SK-N-SH (cell line): ENCODE results near the gene KRT6B. TPM values are rescaled to one million over a fixed set of nuclear protein-coding genes. Genes with fewer than 3 reads are reported as not detected.
"Not testable (repeated sequence)": the region's sequence is repeated elsewhere in the genome, so short reads cannot be mapped to it uniquely, and the experiment has no call there.

Source experiments
- CTCF ChIA-PET: fragments of 300-600, 350-600 bp; formaldehyde crosslinking; extraction: SDS; loops from one replicate; lab custom pipeline; 2021; lab: Yijun Ruan, JAX
- POLR2A ChIA-PET: fragments of 350-600 bp; sonication (Branson Sonifier 250); formaldehyde crosslinking; extraction: SDS; loops from one replicate; lab custom pipeline; 2020; ENCODE audit warnings: antibody characterized with exemption, inconsistent platforms; lab: Yijun Ruan, JAX
- DNase-seq: peaks from one replicate; pipeline ENCODE4 v3.0.0; 2012
- H2AFZ ChIP-seq: fragments of 200-600 bp; sonication (generic); 2 replicates; pipeline ENCODE4 v1.8.1; 2016; ENCODE audit warnings: antibody characterized with exemption, mild to moderate bottlenecking, low read depth
- H3F3A ChIP-seq: fragments of 200-600 bp; sonication (generic); replicated peaks from 2 replicates; pipeline ENCODE3; 2016; ENCODE audit warnings: antibody characterized with exemption, mild to moderate bottlenecking; ENCODE audit not compliant: insufficient read depth
- H3K27ac ChIP-seq, 2 experiments: fragments of 200-500 bp in 1 of 2; fragments of 200-600 bp in 1 of 2; sonication (Bioruptor generic) in 1 of 2; sonication (generic), shearing (Covaris generic) in 1 of 2; 2 replicates each; pipeline versions ENCODE4 v1.5.1 to v1.6.1; 2014 to 2016; ENCODE audit warnings: low read depth in 2 of 2, inconsistent platforms in 1 of 2, low read length in 1 of 2, mild to moderate bottlenecking in 1 of 2, mixed read lengths in 1 of 2
- H3K27me3 ChIP-seq: fragments of 200-600 bp; sonication (generic), shearing (Covaris generic); 2 replicates; pipeline ENCODE4 v1.6.1; 2016; ENCODE audit warnings: mixed run types; ENCODE audit not compliant: insufficient read depth
- H3K36me3 ChIP-seq, 2 experiments: fragments of 200-500 bp in 1 of 2; fragments of 200-600 bp in 1 of 2; sonication (Bioruptor generic) in 1 of 2; sonication (generic) in 1 of 2; replicated peaks in 1 of 2; 2 replicates each; pipeline versions ENCODE3 to v1.5.1; 2014 to 2016; ENCODE audit warnings: low read length in 1 of 2, mild to moderate bottlenecking in 1 of 2; ENCODE audit not compliant: insufficient read depth in 2 of 2, control insufficient read depth in 1 of 2
- H3K4me1 ChIP-seq, 2 experiments: fragments of 200-500 bp in 1 of 2; fragments of 200-600 bp in 1 of 2; sonication (Bioruptor generic) in 1 of 2; sonication (generic), shearing (Covaris generic) in 1 of 2; 2 replicates each; pipeline versions ENCODE4 v1.5.1 to v1.6.1; 2014 to 2016; ENCODE audit warnings: low read depth in 1 of 2, low read length in 1 of 2, mixed run types in 1 of 2; ENCODE audit not compliant: insufficient read depth in 2 of 2, control insufficient read depth in 1 of 2
- H3K4me2 ChIP-seq: fragments of 200-600 bp; sonication (generic), shearing (Covaris generic); 2 replicates; pipeline ENCODE4 v1.6.1; 2017; ENCODE audit warnings: mixed run types
- H3K4me3 ChIP-seq, 2 experiments: fragments of 200-500 bp in 1 of 2; fragments of 200-600 bp in 1 of 2; sonication (Bioruptor generic) in 1 of 2; sonication (generic), shearing (Covaris generic) in 1 of 2; 2 replicates each; pipeline versions ENCODE4 v1.5.1 to v1.8.1; 2014 to 2016; ENCODE audit warnings: low read depth in 2 of 2, inconsistent platforms in 1 of 2, low read length in 1 of 2, mild to moderate bottlenecking in 1 of 2, mixed read lengths in 1 of 2, moderate library complexity in 1 of 2
- H3K79me2 ChIP-seq: fragments of 200-600 bp; sonication (generic); 2 replicates; pipeline ENCODE4 v1.8.1; 2017; ENCODE audit warnings: mild to moderate bottlenecking; ENCODE audit not compliant: insufficient read depth
- H3K9ac ChIP-seq: fragments of 200-600 bp; sonication (generic); 2 replicates; pipeline ENCODE4 v1.6.1; 2017; ENCODE audit warnings: mixed run types
- H3K9me2 ChIP-seq: fragments of 200-600 bp; sonication (generic); 2 replicates; pipeline ENCODE4 v1.6.1; 2017; ENCODE audit warnings: mixed run types
- H3K9me3 ChIP-seq: fragments of 200-600 bp; sonication (generic); 2 replicates; pipeline ENCODE4 v1.6.1; 2017; ENCODE audit warnings: mixed run types, mild to moderate bottlenecking, moderate library complexity
- H4K20me1 ChIP-seq: fragments of 200-600 bp; sonication (generic); 2 replicates; pipeline ENCODE4 v1.6.1; 2017; ENCODE audit warnings: mild to moderate bottlenecking, mixed run types; ENCODE audit not compliant: insufficient read depth
- CTCF ChIP-seq: fragments of 200-600 bp; sonication (generic); IDR thresholded peaks from 2 replicates; pipeline ENCODE4 v1.6.1; 2017; ENCODE audit warnings: antibody characterized with exemption, mild to moderate bottlenecking, moderate library complexity
- ELF1 ChIP-seq: IDR thresholded peaks from 2 replicates; pipeline ENCODE4 v1.4.0; 2012
- EP300 ChIP-seq, 2 experiments: IDR thresholded peaks; 2 replicates each; pipeline versions ENCODE4 v1.4.0 to v1.6.1; 2012; ENCODE audit warnings: borderline replicate concordance in 1 of 2, low read depth in 1 of 2, low read length in 1 of 2
- EZH2phosphoT487 ChIP-seq: fragments of 200-600 bp; sonication (generic); IDR thresholded peaks from 2 replicates; pipeline ENCODE4 v1.6.1; 2017; ENCODE audit warnings: low read depth, mixed run types, mild to moderate bottlenecking, antibody characterized with exemption, moderate library complexity, borderline replicate concordance
- FOSL2 ChIP-seq: IDR thresholded peaks from 2 replicates; pipeline ENCODE4 v1.4.0; 2012; ENCODE audit warnings: low read depth, mild to moderate bottlenecking, moderate library complexity, borderline replicate concordance
- GABPA ChIP-seq: IDR thresholded peaks from 2 replicates; pipeline ENCODE4 v1.4.0; 2012; ENCODE audit warnings: low read depth, mild to moderate bottlenecking
- JUND ChIP-seq: IDR thresholded peaks from 2 replicates; pipeline ENCODE4 v1.4.0; 2012
- MAX ChIP-seq: IDR thresholded peaks from 2 replicates; pipeline ENCODE4 v1.4.0; 2012; ENCODE audit warnings: low read depth
- NRF1 ChIP-seq: IDR thresholded peaks from 2 replicates; pipeline ENCODE4 v1.6.1; 2012; ENCODE audit warnings: low read depth, mild to moderate bottlenecking, low read length
- PBX3 ChIP-seq: IDR thresholded peaks from 2 replicates; pipeline ENCODE4; 2012
- RCOR1 ChIP-seq: fragments of 150-350 bp; IDR thresholded peaks from 2 replicates; pipeline ENCODE4 v1.6.1; 2017; ENCODE audit warnings: antibody characterized with exemption, low read length
- RFX5 ChIP-seq: IDR thresholded peaks from 2 replicates; pipeline ENCODE4 v1.6.1; 2012; ENCODE audit warnings: mild to moderate bottlenecking, improper control_type of control experiment, low read length
- RXRA ChIP-seq: IDR thresholded peaks from 2 replicates; pipeline ENCODE4 v1.4.0; 2012; ENCODE audit warnings: low read depth, mild to moderate bottlenecking, borderline replicate concordance
- SIN3A ChIP-seq: IDR thresholded peaks from 2 replicates; pipeline ENCODE4 v1.6.1; 2012; ENCODE audit warnings: low read depth, mild to moderate bottlenecking, low read length, moderate library complexity, borderline replicate concordance
- TCF12 ChIP-seq: IDR thresholded peaks from 2 replicates; pipeline ENCODE4 v1.4.0; 2012
- USF2 ChIP-seq: fragments of 150-350 bp; IDR thresholded peaks from 2 replicates; pipeline ENCODE4 v1.6.1; 2017; ENCODE audit warnings: antibody characterized with exemption, low read length, low read depth, borderline replicate concordance
- WGBS: methylation state at CpG from one replicate; pipeline ENCODE4 v1.1.6; 2017; ENCODE audit warnings: low lambda C conversion rate; 5-methylcytosine and 5-hydroxymethylcytosine counted together
- polyA plus RNA-seq, 3 experiments: library from polyadenylated mRNA; depleted of rRNA; stranded (reverse); fragments of >200 nt; gene quantifications; 2 replicates each; pipeline ENCODE4 v1.2.3, GENCODE V29; 2012

Gene KRT6B
- not detected in 2 replicates for polyA plus RNA-seq (2012; rRNA removed)
- not detected in 2 replicates for polyA plus RNA-seq (2012; cell fraction: cytosol; rRNA removed)
- polyA plus RNA-seq (2012; cell fraction: nucleus; rRNA removed) = not detected in 2 replicates

- Histone ChIP-seq H3K4me3 (no peak within 1 kb of the TSS), H3K4me1 (no peaks in the 10 kb centered on the region), H3F3A (no peaks in the 10 kb centered on the region), H3K4me2 (no peak within 1 kb of the TSS), H3K9ac (no peak within 1 kb of the TSS), H3K79me2 (no peaks in the 10 kb centered on the region), H3K27me3 (peaks cover 26% of the 10 kb centered on the region), H3K36me3 (no peaks in the 10 kb centered on the region), H3K27ac (no peak within 1 kb of the TSS), H3K9me2 (no peaks in the 10 kb centered on the region), H2AFZ (no peak within 1 kb of the TSS), H3K9me3 (no peaks in the 10 kb centered on the region), H4K20me1 (no peaks in the 10 kb centered on the region)
- ChIA-PET POLR2A (no interaction called here), CTCF (no interaction called here)
- 42% methylated on average over 6 of the region's 6 CpGs for WGBS
- no peak for TF ChIP-seq MAX
- no peak for TF ChIP-seq FOSL2
- no peak for DNase-seq
Observed at GRCh38 chr12:52452101-52452500, at the start of gene KRT6B. KRT6B (minus strand) TSS chr12:52452146; CDS start chr12:52452078, 68 bp downstream.

GRCh38 chr12:52501490-52501889 lies 49.5 kb upstream of the KRT6B start:
- no peaks in the 10 kb centered on the region for H3K79me2 ChIP-seq
- no peak overlapping the region for H3K4me2 ChIP-seq
- no peaks in the 10 kb centered on the region for H3F3A ChIP-seq
- no peak overlapping the region for H2AFZ ChIP-seq
- CTCF ChIA-PET = interaction anchor here (0.6 to 2.0 kb wide), 2 partner anchors 106 to 379 kb away, joined by 3 to 5 read pairs; no protein-coding TSS in a partner anchor
- no peak for TF ChIP-seq EP300 (IDR thresholded peaks at IDR 0.05; ENCODE audit: borderline replicate concordance in 1 of 2, low read depth in 1 of 2, low read length in 1 of 2)
- TF ChIP-seq NRF1 = no peak
- no peak for TF ChIP-seq GABPA
- TF ChIP-seq FOSL2 = no peak
- no peak for TF ChIP-seq EZH2phosphoT487
- no peak for TF ChIP-seq JUND
- no peak for TF ChIP-seq SIN3A
- no peak for TF ChIP-seq ELF1
- no peak for TF ChIP-seq USF2
- no peak for TF ChIP-seq RCOR1
- TF ChIP-seq PBX3 = no peak
- no peak for TF ChIP-seq CTCF
- TF ChIP-seq RFX5 = no peak
- no peak for TF ChIP-seq TCF12
- TF ChIP-seq RXRA = no peak
- TF ChIP-seq, all 33 proteins: peak for 0
- Histone ChIP-seq H3K27ac (no peak overlapping the region), H3K4me1 (no peaks in the 10 kb centered on the region; a peak in 1 of 4 replicates), H4K20me1 (no peaks in the 10 kb centered on the region), H3K9me2 (no peaks in the 10 kb centered on the region), H3K9ac (no peak overlapping the region), H3K4me3 (no peak overlapping the region), H3K27me3 (peaks cover 16% of the 10 kb centered on the region; the same call in 1 of the 2 replicates), H3K9me3 (0 out of 2 replicates have a peak, but pooled peaks cover 3% of the 10 kb centered on the region), H3K36me3 (no peaks in the 10 kb centered on the region)
- POLR2A ChIA-PET = no interaction called here
- DNase-seq = no peak
- WGBS = 40% methylated on average over 7 of the region's 7 CpGs

- WGBS = 23% methylated on average over 6 of the region's 6 CpGs
- H4K20me1 ChIP-seq, H2AFZ ChIP-seq, H3K36me3 ChIP-seq, H3K4me3 ChIP-seq, H3K9ac ChIP-seq, H3K79me2 ChIP-seq, H3K4me2 ChIP-seq, H3K27ac ChIP-seq, H3F3A ChIP-seq, H3K9me2 ChIP-seq, H3K9me3 ChIP-seq, DNase-seq, H3K4me1 ChIP-seq, POLR2A ChIA-PET: not testable (repeated sequence)
- CTCF ChIA-PET = interaction anchor here (0.9 to 2.0 kb wide), 4 partner anchors 23 to 379 kb away, joined by 3 to 5 read pairs (median 3); no protein-coding TSS in a partner anchor
- peaks cover 16% of the 10 kb centered on the region; the same call in 1 of the 2 replicates for H3K27me3 ChIP-seq
Observed at GRCh38 chr12:52500574-52500973, 48.6 kb upstream of the KRT6B start.
